GM12873 (cell line): Measurements from ENCODE around the gene C14orf132.

ENCODE experiments used
- CTCF ChIP-seq: IDR thresholded peaks from 2 replicates; pipeline ENCODE4 v1.5.1; 2012; ENCODE audit warnings: low read depth, mild to moderate bottlenecking, moderate library complexity, low read length, control low read depth; ENCODE audit not compliant: insufficient read depth; ENCODE audit errors: missing control alignments

C14orf132 gene

GRCh38 chr14:96081767-96082400 lies 42.7 kb downstream of the C14orf132 start:
- TF ChIP-seq CTCF = no peak

GRCh38 chr14:96082420-96083300 lies 43.5 kb downstream of the C14orf132 start:
- no peak for TF ChIP-seq CTCF

GRCh38 chr14:96083667-96084320 lies 44.6 kb downstream of the C14orf132 start:
- TF ChIP-seq CTCF = no peak

- no peak for TF ChIP-seq CTCF
These were observed 45.6 kb downstream of the C14orf132 start for GRCh38 chr14:96084796-96085195.

DNA sequence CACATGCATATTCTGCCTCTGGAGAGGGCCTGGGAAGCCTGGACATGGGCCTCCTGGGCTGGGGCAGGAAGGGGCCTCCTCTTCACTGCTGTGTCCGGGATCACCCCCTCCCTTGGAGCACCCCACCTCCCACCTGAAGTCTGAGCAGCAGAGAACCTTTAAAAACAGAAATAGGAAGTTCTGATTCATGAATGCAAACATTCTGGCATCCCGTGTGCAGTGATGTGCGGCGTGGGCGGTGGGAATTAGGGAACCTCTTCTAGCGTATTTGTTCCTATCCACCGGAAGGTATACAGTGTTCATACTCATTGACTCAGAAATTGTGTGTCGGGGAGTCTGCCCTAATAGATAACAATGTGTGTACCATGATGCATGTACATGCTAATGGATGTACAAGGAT lies 46.2 kb downstream of the C14orf132 start:
- no peak for TF ChIP-seq CTCF

- no peak for TF ChIP-seq CTCF
These were observed 46.9 kb downstream of the C14orf132 start for GRCh38 chr14:96086032-96086431.

DNA sequence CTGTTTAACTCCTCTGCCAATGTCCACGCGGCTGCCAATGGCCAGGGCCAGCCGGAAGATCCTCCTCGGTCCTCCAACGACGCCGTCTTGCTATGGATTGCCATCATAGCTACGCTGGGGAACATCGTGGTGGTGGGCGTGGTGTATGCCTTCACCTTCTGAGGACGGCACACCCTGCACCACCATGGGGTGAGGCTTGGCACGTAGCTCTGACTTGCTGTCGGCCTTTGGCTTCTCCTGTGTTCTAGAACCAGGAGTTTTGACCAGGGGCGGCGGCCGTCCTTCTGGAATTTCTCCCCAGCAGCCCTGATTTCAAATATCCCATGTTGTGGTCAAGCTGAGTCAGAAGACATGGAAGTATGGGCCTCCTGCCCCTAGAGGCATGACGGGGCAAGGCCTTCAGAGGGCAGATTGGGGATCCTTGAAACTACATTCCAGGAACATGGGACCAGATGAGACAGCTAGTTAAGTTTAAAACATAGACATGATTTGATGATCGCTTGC lies 47.5 kb downstream of the C14orf132 start:
- no peak for TF ChIP-seq CTCF
